GM19467 (cell line): ENCODE results near the gene CRIP3.

Experiments
- ATAC-seq: cut with Tn5 transposase; IDR thresholded peaks from one replicate; pipeline ENCODE4 v1.9.1; 2021; ENCODE audit warnings: mild to moderate bottlenecking, moderate library complexity; ENCODE audit not compliant: unreplicated experiment

Gene CRIP3

DNA sequence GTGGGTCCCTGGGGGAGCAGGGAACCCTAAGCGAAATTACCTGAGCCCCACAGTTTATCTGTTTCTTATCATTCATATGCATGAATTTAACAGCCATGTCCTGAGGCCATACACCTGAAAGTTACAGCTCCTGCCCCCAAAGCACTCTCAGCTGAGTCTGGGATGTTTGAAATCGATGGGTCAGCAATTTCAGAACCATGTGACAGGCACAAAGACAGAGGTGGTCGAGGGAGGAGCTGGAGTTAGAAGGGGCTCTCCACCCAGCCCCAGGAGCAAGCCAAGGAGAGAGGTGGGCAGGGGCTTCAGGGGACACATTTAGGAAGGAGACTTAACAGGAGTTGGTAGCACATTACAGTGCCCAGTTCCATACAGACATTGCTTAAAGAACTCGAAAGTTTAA is 50.4 kb downstream of the CRIP3 start:
- ATAC-seq: no peak

DNA sequence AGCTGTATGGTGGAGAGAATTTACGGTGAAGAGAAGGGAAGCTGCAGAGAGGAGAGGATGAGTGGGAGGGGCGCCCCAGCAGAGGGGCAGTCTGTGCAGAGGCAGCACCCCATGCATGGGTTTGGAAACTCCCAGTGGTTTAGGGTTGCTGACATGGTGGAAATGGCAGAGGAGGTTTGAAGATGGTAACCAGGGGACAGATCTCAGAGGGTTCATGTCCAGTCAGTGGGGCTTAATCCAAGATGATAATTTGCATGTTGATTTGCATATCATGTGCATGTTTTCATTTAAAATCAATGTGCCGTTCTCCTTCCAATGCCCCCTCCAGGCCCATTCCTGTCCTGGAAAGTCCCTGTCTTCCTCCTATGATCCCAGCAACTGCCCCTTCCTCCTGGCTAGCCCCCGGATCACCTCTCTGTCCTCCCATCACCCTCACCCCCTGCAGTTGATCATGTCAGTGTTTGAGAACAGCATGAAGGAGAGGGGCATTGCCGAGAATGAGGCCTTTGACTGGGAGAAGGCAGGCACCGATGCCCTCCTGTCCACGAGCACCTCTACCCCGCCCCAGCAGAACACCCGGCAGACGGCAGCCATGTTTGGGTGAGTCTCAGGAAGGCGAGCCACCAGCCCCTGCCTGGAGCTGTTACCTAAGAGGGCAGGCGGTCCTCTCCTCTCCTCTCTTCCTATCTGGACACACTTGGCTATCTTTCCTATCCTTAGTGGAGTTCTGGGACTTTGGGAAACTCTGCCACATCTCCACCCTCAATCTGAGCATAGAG is 51.1 kb downstream of the CRIP3 start:
- ATAC-seq: no peak

DNA sequence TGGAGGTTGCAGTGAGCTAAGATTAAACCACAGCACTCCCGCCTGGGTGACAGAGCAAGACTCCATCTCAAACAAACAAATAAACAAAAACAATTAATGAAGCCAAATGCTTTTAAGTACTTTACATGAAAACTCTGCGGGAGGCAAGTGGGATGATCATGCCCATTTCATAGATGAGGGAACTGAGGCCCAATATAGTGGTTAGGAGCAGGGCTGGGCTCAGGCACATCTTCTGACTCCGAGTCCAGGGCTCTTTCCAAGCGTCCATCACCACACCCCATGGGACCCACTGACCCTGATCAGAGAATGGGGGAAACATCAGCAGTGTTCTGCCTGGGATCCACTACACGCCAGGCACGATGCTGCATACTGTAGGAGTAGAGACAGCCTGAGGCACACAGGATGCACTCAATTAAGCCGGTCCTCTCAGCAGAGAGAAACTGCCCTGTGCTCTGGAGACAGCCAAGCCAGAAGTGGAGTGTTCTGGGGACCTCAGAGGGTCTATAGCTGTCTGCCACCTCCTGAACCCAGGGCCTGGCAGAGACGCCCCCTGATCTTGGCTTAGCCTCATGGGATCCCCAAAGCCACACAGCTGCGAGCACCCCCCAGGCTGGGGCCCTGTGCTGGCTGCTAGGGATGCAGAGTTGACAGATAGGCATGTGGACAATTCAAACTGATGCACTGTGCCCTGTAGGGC is 51.8 kb downstream of the CRIP3 start:
- ATAC-seq: no peak
